GM15510 (cell line): ENCODE measurements around the gene LSM3.

Experiments
- POLR2A ChIP-seq: IDR thresholded peaks from 3 replicates; pipeline ENCODE4 v1.6.1; 2011; ENCODE audit warnings: borderline replicate concordance; ENCODE audit not compliant: insufficient read length; ENCODE audit errors: extremely low read depth

The LSM3 gene

DNA sequence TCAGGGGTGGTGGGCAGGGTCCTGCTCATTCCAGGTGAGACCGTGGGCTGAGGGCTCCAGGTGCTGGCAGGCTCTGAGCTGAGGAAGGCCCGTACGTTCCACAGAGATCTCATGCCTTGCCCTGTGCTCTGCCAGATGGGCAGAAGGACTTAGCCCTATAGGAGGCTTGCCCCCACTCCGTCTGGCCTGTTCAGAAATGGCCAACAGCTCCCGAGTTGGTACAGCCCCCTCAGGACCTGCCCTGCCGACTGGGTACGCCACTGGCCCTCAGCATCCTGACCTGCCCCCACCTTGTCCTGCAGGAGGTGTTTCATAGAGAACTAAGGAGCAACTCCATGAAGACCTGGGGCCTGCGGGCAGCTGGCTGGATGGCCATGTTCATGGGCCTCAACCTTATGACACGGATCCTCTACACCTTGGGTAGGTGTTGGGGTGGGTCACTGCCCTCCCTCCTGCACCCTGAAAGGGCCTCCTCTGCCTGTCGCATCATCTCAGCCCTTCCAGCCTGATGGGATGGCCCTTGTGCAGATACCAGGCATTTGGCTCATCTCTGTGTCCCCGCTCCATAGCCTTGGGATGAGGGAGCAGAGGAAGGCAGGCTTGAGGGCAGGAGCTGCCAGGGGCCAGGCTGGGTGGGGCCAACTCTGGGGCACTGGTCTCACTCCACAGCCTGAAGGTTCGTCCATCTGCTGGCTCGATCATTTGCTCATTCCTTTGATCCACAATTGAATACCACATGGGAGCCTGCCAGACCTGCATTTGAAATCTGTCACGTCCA is 39.5 kb upstream of the LSM3 start:
- TF ChIP-seq POLR2A, result no peak

DNA sequence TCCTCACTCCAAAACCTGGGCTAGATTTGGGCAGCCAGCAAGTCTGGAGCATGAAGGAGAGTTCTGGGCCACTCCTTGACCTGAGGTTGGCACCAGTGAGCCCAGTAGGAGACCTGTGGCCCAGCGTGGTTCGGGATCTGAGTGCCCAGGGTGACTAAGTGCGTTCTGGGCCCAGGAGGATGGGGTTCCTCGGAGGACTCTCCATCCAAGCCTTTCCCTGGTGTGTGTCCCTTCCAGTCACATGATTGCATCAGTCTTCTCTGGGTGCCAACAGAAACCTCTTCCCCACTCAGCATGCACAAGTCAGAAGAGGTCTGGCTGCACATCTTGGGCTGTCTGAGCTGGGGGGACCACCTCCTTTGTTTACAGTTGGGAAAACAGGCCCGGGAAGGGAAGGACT is 38.8 kb upstream of the LSM3 start:
- TF ChIP-seq POLR2A, result no peak

DNA sequence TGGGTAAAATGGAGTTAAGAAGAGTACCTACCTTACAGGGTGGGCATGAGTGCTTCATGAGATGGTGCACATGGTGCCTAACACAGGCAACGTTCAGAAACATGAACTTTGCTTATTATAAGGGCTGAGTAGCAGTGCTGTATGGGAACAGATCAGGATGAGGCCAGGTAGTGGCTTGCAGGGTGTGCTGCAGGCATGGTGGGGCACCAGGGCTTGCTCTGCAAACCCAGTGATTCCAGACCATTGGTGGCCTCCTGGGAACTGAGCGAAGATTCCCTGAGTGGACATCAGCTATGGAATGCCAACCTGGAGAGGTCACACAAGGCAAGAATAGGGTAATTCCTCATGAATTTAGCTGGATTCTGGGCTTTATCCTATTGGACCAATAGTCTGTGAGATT is 37.9 kb upstream of the LSM3 start:
- no peak for TF ChIP-seq POLR2A

DNA sequence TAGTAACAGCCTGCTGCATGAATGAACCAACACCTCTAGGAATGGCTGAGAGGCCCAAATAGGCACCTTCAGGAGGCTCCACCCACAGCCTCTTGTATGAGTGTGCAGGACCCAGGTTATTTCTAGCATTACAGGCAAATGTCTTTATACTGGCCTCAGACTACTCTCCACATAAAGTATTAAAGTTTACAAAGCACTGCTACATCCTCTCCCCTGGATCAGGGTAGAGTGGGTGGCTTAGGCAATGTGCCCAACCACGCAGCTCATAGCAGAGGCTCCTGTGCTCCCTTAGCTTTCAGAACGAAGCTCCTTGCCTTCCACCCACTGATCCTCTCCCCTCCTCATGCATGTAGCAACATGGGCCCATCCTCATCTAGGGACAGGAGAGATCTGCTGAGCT is 37.5 kb upstream of the LSM3 start:
- TF ChIP-seq POLR2A, result no peak

DNA sequence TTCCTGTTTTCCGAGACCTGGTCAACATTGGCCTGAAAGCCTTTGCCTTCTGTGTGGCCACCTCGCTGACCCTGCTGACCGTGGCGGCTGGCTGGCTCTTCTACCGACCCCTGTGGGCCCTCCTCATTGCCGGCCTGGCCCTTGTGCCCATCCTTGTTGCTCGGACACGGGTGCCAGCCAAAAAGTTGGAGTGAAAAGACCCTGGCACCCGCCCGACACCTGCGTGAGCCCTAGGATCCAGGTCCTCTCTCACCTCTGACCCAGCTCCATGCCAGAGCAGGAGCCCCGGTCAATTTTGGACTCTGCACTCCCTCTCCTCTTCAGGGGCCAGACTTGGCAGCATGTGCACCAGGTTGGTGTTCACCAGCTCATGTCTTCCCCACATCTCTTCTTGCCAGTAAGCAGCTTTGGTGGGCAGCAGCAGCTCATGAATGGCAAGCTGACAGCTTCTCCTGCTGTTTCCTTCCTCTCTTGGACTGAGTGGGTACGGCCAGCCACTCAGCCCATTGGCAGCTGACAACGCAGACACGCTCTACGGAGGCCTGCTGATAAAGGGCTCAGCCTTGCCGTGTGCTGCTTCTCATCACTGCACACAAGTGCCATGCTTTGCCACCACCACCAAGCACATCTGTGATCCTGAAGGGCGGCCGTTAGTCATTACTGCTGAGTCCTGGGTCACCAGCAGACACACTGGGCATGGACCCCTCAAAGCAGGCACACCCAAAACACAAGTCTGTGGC is 36.8 kb upstream of the LSM3 start:
- TF ChIP-seq POLR2A, result no peak

DNA sequence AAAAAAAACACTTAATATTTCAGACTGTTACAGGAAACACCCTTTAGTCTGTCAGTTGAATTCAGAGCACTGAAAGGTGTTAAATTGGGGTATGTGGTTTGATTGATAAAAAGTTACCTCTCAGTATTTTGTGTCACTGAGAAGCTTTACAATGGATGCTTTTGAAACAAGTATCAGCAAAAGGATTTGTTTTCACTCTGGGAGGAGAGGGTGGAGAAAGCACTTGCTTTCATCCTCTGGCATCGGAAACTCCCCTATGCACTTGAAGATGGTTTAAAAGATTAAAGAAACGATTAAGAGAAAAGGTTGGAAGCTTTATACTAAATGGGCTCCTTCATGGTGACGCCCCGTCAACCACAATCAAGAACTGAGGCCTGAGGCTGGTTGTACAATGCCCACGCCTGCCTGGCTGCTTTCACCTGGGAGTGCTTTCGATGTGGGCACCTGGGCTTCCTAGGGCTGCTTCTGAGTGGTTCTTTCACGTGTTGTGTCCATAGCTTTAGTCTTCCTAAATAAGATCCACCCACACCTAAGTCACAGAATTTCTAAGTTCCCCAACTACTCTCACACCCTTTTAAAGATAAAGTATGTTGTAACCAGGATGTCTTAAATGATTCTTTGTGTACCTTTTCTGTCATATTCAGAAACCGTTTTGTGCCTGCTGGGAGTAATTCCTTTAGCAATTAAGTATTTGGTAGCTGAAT is 35.9 kb upstream of the LSM3 start:
- no peak for TF ChIP-seq POLR2A

DNA sequence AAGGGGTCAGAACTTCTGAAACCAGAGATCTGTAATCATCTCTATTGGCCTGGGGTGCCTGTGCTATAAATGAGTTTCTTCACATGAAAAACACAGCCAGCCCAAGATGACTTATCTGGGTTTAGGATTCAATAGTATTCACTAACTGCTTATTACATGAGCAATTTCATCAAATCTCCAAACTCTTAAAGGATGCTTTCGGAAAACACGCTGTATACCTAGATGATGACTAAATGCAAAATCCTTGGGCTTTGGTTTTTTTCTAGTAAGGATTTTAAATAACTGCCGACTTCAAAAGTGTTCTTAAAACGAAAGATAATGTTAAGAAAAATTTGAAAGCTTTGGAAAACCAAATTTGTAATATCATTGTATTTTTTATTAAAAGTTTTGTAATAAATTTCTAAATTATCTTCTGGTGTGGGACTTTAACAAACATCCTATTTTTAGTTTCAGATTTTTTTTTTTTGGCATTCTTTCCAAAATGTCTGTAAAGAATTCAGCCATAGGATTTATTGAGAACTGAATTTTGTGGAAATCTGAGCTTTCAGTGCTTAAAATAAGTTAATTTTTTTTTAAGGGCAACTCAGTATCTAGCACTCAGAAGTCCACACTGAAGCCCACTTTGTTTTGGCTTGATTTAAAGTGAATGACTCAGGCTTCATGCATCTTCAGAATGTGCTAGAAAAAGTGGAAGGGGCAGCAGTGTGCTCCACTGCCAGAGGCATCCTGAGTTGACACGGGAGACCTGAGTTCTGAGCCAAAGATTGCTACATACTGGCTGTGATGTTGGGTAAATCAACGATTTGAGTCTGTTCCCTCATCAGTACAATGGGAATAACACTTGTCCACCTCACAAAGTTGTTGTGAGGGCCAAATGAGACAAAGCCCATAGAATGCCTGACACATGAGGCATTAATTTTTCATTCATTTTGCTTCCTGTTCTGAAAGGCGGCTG is 35.1 kb upstream of the LSM3 start:
- TF ChIP-seq POLR2A, result no peak

DNA sequence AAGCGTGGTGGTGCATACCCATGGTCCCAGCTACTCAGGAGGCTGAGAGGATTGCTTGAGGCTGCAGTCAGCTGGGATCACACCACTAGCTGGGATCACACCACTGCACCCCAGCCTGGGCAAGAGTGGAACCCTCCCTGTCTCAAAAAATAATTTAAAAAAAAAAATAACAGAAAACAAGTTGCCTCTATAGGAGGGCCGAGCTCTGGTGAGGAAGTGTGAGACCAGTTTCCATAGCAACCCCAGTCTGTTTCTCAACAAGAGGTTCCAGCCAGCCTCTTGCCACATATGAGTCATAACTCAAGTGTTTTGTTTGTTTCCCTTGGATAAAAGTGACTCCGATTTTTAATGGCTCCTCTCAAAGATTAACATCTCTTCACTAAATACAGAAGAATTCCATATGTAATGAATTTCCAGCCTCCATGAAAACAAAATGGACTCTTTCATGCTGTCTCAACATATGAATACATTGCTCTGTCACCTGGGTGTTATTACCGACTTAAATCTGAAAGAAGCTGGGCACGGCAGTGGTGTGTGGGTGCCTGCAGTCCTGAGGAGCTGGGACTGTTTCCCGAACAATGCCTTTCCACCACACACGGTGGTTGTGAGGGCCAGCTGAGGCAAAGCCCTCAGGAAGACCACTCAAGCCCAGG is 34.1 kb upstream of the LSM3 start:
- TF ChIP-seq POLR2A, result no peak

DNA sequence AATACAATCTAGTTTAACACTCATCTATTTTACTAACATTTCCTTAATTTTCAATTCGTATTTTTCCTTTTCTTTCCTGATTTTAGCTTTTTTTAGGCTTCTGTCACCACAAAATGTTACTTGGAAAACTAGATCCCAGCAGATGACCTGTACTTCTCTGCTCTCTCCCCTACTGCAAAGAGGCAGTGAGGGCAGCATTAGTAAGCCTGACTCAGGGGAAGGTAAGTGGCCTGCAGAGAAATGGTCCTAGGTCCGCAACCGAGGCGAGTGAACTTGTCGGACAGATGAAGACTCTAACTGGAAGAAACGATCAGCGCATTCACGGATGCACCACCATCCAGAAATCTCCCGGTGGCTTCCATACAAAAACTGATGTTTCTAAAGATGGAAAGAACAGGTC is 33.4 kb upstream of the LSM3 start:
- TF ChIP-seq POLR2A, result no peak

DNA sequence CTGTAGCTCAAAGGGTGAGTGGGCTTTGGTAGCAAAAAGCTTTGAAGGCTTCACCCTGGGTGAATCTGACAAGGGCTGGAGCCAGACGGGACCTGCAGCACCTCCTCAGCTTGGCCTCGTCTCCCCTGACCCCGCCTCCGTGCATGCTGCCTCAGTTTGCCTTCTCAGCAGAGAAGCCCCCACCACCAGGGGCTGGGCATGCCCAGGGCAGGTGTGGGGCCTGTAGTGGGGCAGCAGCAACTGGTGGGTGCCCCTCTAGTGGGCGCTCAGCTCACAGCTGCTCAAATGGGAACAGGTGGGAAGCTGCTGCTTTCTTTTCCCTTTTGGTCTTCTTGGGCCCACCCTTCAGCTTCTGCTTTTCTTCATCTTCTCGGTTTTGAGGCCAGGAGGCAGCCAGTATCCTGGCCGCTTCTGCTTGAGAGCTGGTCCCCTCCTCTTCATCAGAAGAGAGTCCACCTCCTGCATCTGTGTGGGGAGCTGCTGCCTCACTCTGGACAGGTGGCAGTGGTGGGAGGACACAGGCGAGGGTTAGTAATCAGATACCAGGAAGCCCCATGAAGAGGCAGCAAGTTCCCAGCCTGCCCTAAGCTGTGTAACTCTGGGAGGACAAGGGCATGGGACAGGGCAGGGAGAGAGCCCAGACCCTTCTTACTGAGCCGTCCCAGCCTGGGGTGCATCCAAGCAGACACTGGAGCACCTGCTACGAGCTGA is 32.8 kb upstream of the LSM3 start:
- no peak for TF ChIP-seq POLR2A

DNA sequence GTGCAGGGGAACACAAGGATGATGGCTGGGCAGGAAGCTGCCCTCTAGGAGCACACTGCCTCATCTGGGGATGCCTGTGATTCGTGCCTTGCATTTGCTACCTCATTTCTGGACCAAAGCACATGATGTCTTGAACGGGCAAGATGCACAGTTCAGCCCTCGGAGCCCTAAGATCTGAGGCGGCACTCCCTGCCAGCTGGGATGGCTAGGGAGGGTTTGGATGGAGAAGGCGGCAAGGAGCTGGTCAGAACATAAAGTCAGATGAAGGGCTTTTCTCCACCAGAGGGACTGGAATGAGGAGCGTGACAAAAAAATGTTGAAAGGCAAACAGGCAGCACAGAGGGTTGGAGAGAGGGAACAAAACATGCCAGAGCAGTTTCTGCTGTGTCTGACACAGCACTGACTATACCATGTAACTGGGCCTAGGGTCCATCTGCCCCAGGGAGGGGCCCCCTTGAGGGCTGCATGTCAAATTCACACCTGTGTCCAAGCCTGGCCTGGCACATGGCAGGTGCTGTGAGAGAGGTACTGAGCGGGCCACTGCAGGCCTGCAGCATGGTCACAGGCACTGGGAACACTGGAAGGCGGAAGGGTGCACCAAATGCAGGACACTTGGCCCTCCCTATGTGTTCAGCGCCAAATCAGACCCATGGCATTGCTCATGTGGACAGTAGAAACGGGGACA is 32.1 kb upstream of the LSM3 start:
- no peak for TF ChIP-seq POLR2A

DNA sequence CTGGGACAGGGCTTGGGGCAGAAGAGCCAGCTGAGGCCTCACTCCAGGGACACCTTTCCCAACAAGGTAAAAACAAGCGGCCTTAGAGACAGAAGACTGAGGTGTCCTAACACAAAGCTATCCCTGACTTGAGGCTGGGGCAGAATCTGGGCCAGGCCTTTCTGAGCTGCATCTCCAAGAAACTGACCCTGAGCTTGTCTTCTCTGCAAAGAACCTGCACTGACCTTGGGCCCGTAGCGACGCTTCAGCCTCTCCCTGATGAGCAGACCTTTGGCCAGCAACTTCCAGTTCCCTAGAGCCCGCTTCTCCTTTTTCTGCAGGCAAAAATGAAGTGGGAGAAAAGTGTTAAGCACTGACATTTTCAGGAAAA is 31.6 kb upstream of the LSM3 start:
- no peak for TF ChIP-seq POLR2A

DNA sequence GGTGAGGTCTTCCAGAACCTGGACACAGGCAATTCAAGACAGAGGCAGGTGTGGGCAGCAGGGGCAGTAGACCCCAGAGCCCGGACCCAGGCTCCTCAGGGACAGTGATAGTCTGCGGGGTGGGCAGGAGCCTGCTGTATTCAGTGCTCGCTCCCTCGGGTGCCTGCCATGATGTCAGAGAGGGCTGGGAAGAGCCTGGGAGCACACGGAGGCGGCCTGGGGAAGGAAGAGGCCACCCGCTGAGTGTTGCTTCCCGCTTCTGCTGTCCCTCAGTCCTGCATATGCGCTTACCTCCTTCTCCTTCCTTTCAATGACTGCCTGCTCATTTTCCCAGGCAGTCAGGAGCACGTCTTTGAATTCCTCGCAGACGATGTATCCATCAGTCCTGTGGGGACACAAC is 31.0 kb upstream of the LSM3 start:
- TF ChIP-seq POLR2A, result no peak

DNA sequence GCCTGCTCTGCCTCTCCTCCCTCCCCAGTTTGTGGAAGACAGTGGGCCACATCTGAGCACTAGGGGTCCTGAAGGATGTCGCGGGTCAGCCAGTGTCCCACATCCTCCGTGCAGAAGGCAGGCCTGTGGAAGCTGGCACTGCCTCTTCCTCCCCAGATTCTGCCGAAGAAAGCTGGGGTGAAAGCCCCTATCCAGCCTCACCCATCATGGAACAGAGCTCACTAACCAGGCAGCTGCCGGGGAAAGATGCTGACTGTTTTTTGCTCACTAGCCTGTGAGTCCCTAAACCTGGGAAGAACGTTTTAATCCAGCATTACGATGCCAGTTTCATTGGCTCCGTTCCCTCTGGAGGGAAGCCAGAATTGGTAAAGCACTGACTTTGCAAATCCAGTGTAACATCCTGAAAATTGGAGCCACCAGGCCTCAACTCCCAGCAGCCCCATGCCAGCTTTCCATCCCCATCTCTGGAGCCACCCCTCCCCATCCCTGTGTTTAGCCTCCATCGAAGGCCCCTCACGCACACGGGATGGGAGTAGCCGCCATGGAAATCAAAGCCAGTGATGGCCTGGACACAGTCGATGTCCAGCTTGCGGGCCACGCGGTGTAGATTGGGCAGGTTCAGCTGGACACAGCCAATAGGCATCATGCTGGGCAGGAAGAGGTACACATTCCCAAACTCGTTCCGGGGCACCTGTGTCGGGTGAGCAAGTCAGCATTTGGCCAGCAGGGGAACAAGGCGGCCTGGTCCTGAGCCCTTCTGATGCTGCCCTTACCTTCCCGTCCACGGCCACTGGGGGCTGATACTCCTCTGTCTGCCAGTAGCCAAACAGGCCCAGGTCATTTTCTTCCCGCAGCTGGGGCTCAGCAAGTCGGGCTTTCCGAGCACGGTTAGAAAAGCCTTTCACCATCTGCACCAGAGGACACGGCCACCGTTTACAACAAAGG is 30.3 kb upstream of the LSM3 start:
- TF ChIP-seq POLR2A, result no peak
